ENCODE results near the gene IRF8.

IRF8 gene

GRCh38 chr16:85911251-85911930, 12.4 kb downstream of the IRF8 start:
- TF ChIP-seq OSR1 (CRISPR knock-in tag; IDR thresholded peaks at IDR 0.05) (no peak), CSRNP3 (CRISPR knock-in tag; IDR thresholded peaks at IDR 0.05) (no peak), CSDC2 (CRISPR knock-in tag; IDR thresholded peaks at IDR 0.05) (no peak), ZC3H10 (CRISPR knock-in tag; IDR thresholded peaks at IDR 0.05) (no peak), TSHZ2 (CRISPR knock-in tag; IDR thresholded peaks at IDR 0.05) (no peak), ISL1 (CRISPR knock-in tag; IDR thresholded peaks at IDR 0.05) (no peak), ZFP3 (CRISPR knock-in tag; IDR thresholded peaks at IDR 0.05) (no peak), PATZ1 (CRISPR knock-in tag; IDR thresholded peaks at IDR 0.05; ENCODE audit: borderline replicate concordance) (no peak), ZNF70 (CRISPR knock-in tag; IDR thresholded peaks at IDR 0.05) (no peak), ZNF8 (CRISPR knock-in tag; IDR thresholded peaks at IDR 0.05) (no peak), SNAI2 (CRISPR knock-in tag; IDR thresholded peaks at IDR 0.05) (no peak), POU6F1 (CRISPR knock-in tag; IDR thresholded peaks at IDR 0.05; ENCODE audit: borderline replicate concordance, low read depth) (no peak), CREB5 (CRISPR knock-in tag; IDR thresholded peaks at IDR 0.05; ENCODE audit: low read depth) (no peak), ZFP30 (CRISPR knock-in tag; IDR thresholded peaks at IDR 0.05) (no peak), PPARA (CRISPR knock-in tag; IDR thresholded peaks at IDR 0.05; ENCODE audit: borderline replicate concordance) (no peak), RARB (CRISPR knock-in tag; IDR thresholded peaks at IDR 0.05) (no peak)
- ATAC-seq, result no peak

GRCh38 chr16:85912211-85912974, 13.4 kb downstream of the IRF8 start:
- no peak for TF ChIP-seq OSR1 (CRISPR knock-in tag; IDR thresholded peaks at IDR 0.05)
- TF ChIP-seq ISL1 (CRISPR knock-in tag; IDR thresholded peaks at IDR 0.05), result no peak
- TF ChIP-seq ESRRG (CRISPR knock-in tag; IDR thresholded peaks at IDR 0.05), result no peak
- no peak for TF ChIP-seq CSDC2 (CRISPR knock-in tag; IDR thresholded peaks at IDR 0.05)
- TF ChIP-seq CSRNP3 (CRISPR knock-in tag; IDR thresholded peaks at IDR 0.05), result no peak
- TF ChIP-seq TSHZ2 (CRISPR knock-in tag; IDR thresholded peaks at IDR 0.05), result no peak
- TF ChIP-seq ARNTL (CRISPR knock-in tag; IDR thresholded peaks at IDR 0.05; ENCODE audit: borderline replicate concordance, low read depth), result no peak
- TF ChIP-seq PATZ1 (CRISPR knock-in tag; IDR thresholded peaks at IDR 0.05; ENCODE audit: borderline replicate concordance), result no peak
- no peak for TF ChIP-seq GLIS3 (CRISPR knock-in tag; IDR thresholded peaks at IDR 0.05)
- no peak for TF ChIP-seq PPARA (CRISPR knock-in tag; IDR thresholded peaks at IDR 0.05; ENCODE audit: borderline replicate concordance)
- no peak for TF ChIP-seq ZNF70 (CRISPR knock-in tag; IDR thresholded peaks at IDR 0.05)
- TF ChIP-seq ZFP30 (CRISPR knock-in tag; IDR thresholded peaks at IDR 0.05), result no peak
- no peak for TF ChIP-seq BACH2 (CRISPR knock-in tag; IDR thresholded peaks at IDR 0.05; ENCODE audit: borderline replicate concordance)
- TF ChIP-seq RARB (CRISPR knock-in tag; IDR thresholded peaks at IDR 0.05), result no peak
- TF ChIP-seq TCF4 (CRISPR knock-in tag; IDR thresholded peaks at IDR 0.05; ENCODE audit: borderline replicate concordance), result no peak
- TF ChIP-seq SNAI2 (CRISPR knock-in tag; IDR thresholded peaks at IDR 0.05), result no peak
- ATAC-seq, result no peak
